HepG2 (cell line): Measurements from ENCODE around the gene SMARCA4. TPM values are rescaled to one million over a fixed set of nuclear protein-coding genes. Genes with fewer than 3 reads are reported as not detected.

ENCODE experiments used
- ARID5B ChIP-seq: IDR thresholded peaks from 2 replicates; pipeline ENCODE4 v1.4.0; 2020; ENCODE audit warnings: mild to moderate bottlenecking, missing genetic modification reagents
- MAZ ChIP-seq, 2 experiments: sonication (generic) in 1 of 2; formaldehyde crosslinking in 1 of 2; IDR thresholded peaks; 2 replicates each; pipeline versions ENCODE4 v1.5.0 to v1.6.1; 2012 to 2020; ENCODE audit warnings: low read depth in 2 of 2, mild to moderate bottlenecking in 2 of 2, borderline replicate concordance in 1 of 2, improper control_type of control experiment in 1 of 2, low read length in 1 of 2, missing genetic modification reagents in 1 of 2, moderate library complexity in 1 of 2
- PATZ1 ChIP-seq: sonication (generic); formaldehyde crosslinking; IDR thresholded peaks from 2 replicates; pipeline ENCODE4 v1.4.0; 2020; ENCODE audit warnings: missing genetic modification reagents
- PITX1 ChIP-seq: sonication (generic); formaldehyde crosslinking; IDR thresholded peaks from 2 replicates; pipeline ENCODE4 v1.5.1; 2020; ENCODE audit warnings: mild to moderate bottlenecking, missing genetic modification reagents
- PRMT3 ChIP-seq: sonication (generic); formaldehyde crosslinking; IDR thresholded peaks from 2 replicates; pipeline ENCODE4 v1.8.1; 2022; ENCODE audit warnings: low read depth, mild to moderate bottlenecking, moderate library complexity, missing genetic modification reagents, borderline replicate concordance
- RAD21 ChIP-seq: fragments of 450-650 bp; formaldehyde crosslinking; IDR thresholded peaks from 2 replicates; pipeline ENCODE4 v1.5.0; 2020; ENCODE audit warnings: mild to moderate bottlenecking
- RXRB ChIP-seq: IDR thresholded peaks from 2 replicates; pipeline ENCODE4 v1.6.1; 2016; ENCODE audit warnings: borderline replicate concordance, missing genetic modification reagents, missing compliant biosample characterization
- SAP130 ChIP-seq: IDR thresholded peaks from 2 replicates; pipeline ENCODE4 v1.6.1; 2016; ENCODE audit warnings: low read depth
- SMC3 ChIP-seq: IDR thresholded peaks from 2 replicates; pipeline ENCODE4 v1.6.1; 2011; ENCODE audit warnings: low read length, improper control_type of control experiment
- SYNCRIP ChIP-seq: fragments of 200-400 bp; formaldehyde crosslinking; IDR thresholded peaks from 2 replicates; pipeline ENCODE4 v1.6.1; 2018; ENCODE audit warnings: mild to moderate bottlenecking, low read depth, low read length; ENCODE audit not compliant: insufficient read depth
- THAP11 ChIP-seq: IDR thresholded peaks from 2 replicates; pipeline ENCODE4 v1.6.1; 2016; ENCODE audit warnings: missing biosample characterization, missing genetic modification reagents
- ZNF251 ChIP-seq: sonication (generic); formaldehyde crosslinking; IDR thresholded peaks from 2 replicates; pipeline ENCODE4 v1.9.0; 2021; ENCODE audit warnings: mild to moderate bottlenecking, missing genetic modification reagents
- ZNF501 ChIP-seq: sonication (generic); formaldehyde crosslinking; IDR thresholded peaks from 2 replicates; pipeline ENCODE4 v1.5.1; 2020; ENCODE audit warnings: mild to moderate bottlenecking, moderate library complexity, missing genetic modification reagents
- ZNF598 ChIP-seq: sonication (generic); formaldehyde crosslinking; IDR thresholded peaks from 2 replicates; pipeline ENCODE4 v1.5.1; 2020; ENCODE audit warnings: mild to moderate bottlenecking, missing genetic modification reagents, borderline replicate concordance
- polyA plus RNA-seq, 8 experiments: library from polyadenylated mRNA; depleted of rRNA in 3 of 8; stranded (reverse) in 7 of 8; unstranded in 1 of 8; fragments of >200 nt; fragmentation: Illumina TruSeq in 4 of 8; extraction: Trizol in 4 of 8; gene quantifications; 2 replicates each; pipeline versions ENCODE4 v1.2.1 to v1.2.3, GENCODE V29; 2011 to 2016; ENCODE audit warnings: low read depth in 4 of 8, missing spikeins in 1 of 8, mixed read lengths in 1 of 8; ENCODE audit not compliant: insufficient read depth in 1 of 8
- total RNA-seq, 5 experiments: library from RNA; depleted of rRNA; stranded (reverse); fragments of >200 nt; fragmentation: Illumina TruSeq; extraction: Trizol; gene quantifications; 2 replicates each; pipeline ENCODE4 v1.2.3, GENCODE V29; 2016; ENCODE audit warnings: low read depth in 1 of 5

Gene SMARCA4
- total and polyA plus RNA-seq, 2 of the 13 experiments (the other 11 are each of a cell fraction or from before 2014, with no cell fraction given): 25.4 to 45.9 TPM

GRCh38 chr19:10936661-10937084 is 24.2 kb upstream of the SMARCA4 start (continued):
- TF ChIP-seq SMC3 (peak; percentile 79), ZNF251 (CRISPR knock-in tag) (no peak), SYNCRIP (no peak), ARID5B (CRISPR knock-in tag) (0 out of 2 replicates have a peak, but pooled peaks have one; percentile 18), SAP130 (CRISPR knock-in tag) (peak; percentile 50), PATZ1 (CRISPR knock-in tag) (peak; percentile 51), RAD21 (CRISPR knock-in tag) (peak; percentile 81), MAZ (IDR thresholded peaks at IDR 0.05; ENCODE audit: borderline replicate concordance, low read depth, low read length) (0 out of 2 replicates have a peak, but pooled peaks have one; percentile 23), MAZ (CRISPR knock-in tag; IDR thresholded peaks at IDR 0.05; ENCODE audit: low read depth) (no peak), PITX1 (CRISPR knock-in tag) (no peak), PRMT3 (CRISPR knock-in tag) (no peak), ZNF501 (CRISPR knock-in tag) (peak; percentile 31; the same call in 1 of the 2 replicates), RXRB (CRISPR knock-in tag) (peak; percentile 14; the same call in 1 of the 2 replicates), ZNF598 (CRISPR knock-in tag) (no peak), THAP11 (peak; percentile 39; the same call in 1 of the 2 replicates)
